ENCODE data around the gene NEGR1. TPM values are rescaled to one million over a fixed set of nuclear protein-coding genes. Genes with fewer than 3 reads are reported as not detected.
A peak's percentile ranks its signal among the peaks of the same experiment; 100 is the strongest.

NEGR1 gene
- polyA plus RNA-seq, 12 donors = 16.5 to 31.1 (median 23.8) TPM; not detected in 1

DNA sequence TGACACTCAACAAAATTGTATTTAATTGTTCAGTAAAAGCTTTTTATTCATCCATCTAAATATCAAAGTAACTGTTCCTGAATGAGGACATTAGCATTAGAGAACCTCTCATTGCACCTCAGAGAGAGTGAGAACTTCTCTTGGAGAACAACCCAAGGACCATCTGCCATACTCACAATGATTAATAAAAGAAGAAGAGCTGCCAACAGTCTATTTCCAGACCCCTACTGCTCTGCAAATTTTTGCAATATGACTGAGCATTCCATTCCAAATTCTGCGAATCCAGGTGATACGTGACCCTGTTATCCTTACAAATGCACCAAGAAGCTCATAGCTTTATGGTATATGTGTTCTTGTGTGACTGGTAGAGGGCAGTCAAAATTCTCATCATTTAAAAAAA lies 422.5 kb downstream of the NEGR1 start:
- DNase-seq = no peak

DNA sequence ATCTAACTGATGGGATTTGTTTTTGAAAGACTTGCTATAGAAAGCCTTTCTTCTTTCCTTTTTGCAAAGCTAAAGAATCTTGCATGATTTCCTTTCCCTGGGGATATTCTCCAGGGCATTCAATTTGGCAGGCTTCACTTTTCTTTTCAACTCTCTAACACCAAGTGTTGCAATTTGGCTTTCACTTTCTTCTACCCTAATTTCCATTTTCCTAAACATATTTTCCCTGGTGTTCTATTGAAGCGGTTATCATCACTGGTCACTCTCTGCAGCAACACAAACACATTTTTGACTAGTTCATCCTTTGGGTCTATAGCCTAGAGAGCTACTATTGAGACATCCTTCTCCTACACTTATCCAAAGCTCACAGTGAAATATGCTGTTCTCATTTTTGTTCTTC lies 424.5 kb downstream of the NEGR1 start:
- no peak for DNase-seq

DNA sequence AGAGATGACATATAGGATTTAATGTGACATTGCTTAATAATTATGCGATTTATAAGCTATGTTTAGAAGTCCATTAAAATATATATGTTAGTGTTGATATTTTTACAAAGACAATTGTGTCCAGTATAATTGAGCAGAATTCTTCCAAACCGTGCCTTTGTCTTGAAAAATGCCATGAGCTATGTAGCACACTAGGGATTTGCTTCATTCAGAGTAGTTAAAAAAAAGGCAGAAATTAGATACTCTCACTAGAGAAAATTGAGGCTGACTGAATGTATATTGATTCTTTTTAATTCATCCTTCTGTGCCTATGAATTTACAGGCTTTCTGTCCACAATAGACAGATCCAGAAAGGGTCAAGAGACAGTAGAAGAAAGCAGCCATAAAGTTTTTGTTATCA lies 429.0 kb downstream of the NEGR1 start:
- no peak for DNase-seq

DNA sequence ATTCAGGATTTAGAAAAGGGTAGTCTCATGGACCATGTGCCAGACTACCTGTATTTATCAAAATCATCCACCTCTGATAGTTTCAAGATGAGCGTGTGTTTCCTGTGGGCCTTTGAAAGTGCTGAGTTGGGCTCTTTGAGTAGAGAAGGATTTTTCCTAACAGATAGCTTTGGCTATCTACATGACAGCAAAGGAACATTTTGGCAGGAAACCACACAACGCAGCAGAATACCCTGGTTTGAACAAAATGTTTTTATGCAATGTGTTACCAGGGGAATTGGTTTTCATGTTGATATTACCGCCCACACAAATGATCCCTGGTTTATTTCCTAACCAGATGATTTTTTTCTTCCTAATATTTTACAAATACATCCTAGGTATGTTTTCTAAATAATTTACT lies 431.4 kb downstream of the NEGR1 start:
- DNase-seq = no peak

DNA sequence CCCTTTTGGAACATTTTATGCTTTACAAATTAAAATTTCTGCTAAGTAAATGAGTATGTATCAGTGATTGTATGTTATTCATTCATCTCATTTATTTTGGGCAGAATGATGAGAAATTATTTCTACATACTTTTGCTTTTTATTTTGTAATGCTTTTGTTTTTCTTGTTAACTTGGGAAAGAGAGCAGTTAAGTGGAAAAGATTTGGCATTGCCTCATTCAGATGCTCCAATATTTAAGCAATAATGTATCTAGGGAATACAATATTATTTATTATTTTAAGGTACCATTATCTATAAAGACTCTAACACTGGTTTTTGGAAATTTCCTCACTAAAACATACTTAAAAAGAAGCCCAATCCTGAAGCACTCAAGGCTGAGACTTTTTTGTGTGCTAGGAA lies 431.8 kb downstream of the NEGR1 start:
- no peak for DNase-seq

GRCh38 chr1:71843012-71843411 lies 439.3 kb downstream of the NEGR1 start:
- no peak for DNase-seq

GRCh38 chr1:71839876-71840275 lies 442.5 kb downstream of the NEGR1 start:
- DNase-seq = no peak

- no peak for DNase-seq
These were observed 445.4 kb downstream of the NEGR1 start for GRCh38 chr1:71836904-71837303.

DNA sequence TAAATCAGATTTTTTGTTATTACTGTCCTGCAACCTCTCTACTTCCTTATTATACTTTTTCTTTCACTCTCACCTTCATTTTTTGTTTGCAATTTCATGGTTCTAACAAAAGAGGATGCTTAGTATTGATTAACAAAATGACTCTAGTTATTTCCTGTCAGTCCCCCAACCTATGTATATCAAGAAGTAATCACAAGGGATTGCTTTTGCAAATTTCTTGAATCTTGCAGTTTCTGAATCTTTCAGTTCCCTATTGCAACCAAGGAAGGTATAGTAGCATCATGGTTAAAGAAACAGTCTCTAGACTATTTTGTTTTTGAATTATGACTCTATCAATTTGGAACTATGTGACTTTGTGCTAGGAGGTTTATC lies 446.9 kb downstream of the NEGR1 start:
- DNase-seq = no peak

- peak; percentile 22 for DNase-seq
These were observed 447.5 kb downstream of the NEGR1 start for GRCh38 chr1:71834601-71835441.

DNA sequence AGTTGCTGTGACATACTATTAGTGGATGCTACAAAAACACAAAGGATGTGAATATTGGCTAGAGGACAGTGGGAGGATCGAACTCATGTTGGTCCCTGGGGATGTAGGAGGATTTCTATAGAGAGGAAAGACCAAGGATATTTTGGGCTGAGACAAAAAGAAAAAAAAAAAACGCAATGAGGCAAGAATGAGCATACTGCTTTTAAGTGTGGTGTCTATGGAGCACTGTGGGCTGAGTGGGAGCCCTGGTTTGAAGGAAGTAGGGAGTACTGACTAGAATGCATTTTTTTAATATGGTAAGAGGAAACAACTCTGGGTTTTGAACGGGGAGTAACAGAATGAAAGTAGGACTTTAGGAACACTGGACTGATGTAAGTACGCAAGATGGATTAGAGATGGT lies 450.7 kb downstream of the NEGR1 start:
- no peak for DNase-seq

DNA sequence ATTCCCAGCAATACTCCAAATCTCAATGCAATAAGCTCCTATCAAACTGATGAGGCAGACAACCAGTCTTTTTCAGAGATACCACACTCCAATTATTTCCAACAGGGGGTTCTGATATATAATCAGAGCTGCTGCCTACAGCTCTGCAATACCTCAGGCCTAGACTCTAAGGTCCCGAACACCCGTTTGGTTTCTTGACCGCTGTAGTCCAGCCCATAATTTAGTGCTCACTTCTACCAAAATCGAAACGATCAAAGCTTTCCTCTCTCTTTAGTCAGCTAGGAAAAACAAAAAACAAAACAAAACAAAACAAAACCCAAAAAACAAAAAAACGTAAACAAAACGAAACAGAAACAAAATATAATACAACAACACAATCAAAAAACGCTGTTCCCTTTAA lies 453.0 kb downstream of the NEGR1 start:
- no peak for DNase-seq

DNA sequence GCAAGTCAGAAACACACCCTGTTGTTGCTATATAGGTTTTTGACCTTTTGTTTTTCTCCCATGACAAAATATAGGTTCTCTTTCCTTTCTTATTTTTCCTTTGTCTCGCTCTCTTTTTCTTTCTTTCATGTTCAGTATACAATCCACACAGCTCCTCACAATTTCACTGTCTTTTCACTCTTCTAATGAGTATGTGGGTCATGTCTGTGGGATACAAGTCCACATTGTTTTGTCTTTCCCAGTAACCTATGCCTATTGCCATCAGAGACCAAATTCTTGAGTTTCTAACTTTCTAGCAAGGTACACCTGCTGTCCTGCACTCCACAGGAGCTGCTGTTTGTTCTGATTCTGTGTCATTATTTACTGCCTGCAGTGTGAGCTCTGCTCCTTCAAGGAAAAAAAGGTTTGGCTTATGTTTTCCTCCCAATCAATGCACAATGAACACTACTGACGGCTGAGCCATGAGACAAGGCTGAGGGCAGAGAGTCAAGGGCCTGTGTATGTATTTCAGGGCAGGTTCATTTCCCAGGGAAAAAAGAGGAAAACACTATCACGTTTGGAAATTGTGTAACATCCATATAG lies 453.8 kb downstream of the NEGR1 start:
- no peak for DNase-seq

DNA sequence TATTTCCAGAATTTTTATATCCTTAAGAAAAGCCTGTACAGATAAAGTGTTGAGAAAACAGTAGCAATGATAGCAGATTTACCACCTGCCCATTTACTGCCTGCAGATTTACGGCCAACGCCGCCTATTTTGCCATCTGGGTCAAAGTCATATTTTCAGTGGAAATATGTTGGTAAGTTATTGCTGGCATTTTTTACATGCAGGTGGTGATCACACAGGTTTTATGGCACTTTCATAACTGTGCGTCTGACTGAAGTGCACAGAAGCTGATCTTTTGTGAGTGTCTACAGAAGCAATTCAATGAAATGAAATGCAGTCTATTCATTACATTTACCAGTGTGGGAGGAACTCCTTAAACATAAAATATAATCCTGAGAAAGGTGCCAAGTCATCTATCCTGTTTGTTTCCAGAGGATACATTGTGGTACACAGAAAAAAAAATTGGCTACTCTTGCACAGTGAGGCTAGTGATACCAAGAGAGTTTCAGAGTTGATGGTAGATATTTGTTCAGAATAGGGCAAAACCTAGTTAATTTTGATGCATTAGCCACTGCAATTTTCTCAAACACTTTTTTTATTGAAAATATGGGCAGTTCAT lies 458.5 kb downstream of the NEGR1 start:
- no peak for DNase-seq

- DNase-seq = no peak
These were observed 465.3 kb downstream of the NEGR1 start for GRCh38 chr1:71817028-71817427.

DNA sequence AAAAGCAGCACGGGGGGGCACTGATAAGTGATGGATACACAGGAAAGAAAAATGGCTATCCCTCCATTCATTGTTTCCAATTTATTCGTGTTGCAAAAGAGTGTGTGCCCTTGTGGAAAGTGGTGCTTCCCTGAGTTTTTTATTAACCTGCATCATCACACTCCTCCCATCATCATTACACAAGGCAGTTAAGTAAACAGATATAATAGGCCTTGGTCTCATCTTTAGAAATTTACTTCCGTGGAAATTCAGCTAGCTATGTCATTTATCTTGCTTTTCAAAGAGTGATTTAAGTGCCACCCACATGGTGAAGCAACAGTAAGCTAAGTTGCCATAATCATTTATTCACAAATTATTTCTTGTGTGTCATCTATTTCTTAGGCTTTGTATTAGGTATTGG lies 473.3 kb downstream of the NEGR1 start:
- DNase-seq = no peak

DNA sequence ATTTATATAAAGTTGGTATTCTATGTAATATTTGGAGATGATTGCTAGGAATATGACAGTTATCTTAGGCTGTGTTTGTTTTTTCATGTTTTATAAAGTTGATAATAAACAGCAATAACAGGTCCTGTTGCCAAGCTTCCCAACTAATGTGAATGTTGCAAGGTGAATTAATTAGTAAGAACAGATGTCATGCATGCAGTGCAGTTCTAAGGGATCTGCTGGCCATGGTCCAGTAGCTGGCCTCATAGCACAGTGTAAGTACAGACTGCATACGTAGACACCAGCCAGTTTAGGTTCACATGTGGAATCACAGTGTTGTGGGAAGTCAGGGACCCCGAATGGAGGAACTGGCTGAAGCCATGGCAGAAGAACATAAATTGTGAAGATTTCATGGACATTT lies 478.2 kb downstream of the NEGR1 start:
- DNase-seq = no peak

DNA sequence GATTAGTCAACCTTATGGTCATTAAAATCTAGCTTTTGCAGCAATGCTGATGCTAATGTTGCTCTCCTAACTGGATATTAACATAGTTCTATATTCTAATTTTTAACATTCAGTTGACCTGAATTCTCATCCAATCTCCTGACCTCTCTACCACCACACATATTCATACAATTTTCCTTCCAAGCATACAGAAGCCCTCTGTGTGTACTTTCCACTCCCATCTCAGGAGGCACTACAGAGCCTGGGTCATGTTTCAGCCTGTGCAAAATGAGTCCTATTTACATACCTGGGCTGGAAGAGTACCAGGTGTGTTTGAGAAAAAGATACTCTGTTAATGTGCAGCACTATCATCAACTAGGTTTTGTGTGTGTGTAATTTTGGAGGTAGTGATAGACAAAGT lies 486.3 kb downstream of the NEGR1 start:
- no peak for DNase-seq

DNA sequence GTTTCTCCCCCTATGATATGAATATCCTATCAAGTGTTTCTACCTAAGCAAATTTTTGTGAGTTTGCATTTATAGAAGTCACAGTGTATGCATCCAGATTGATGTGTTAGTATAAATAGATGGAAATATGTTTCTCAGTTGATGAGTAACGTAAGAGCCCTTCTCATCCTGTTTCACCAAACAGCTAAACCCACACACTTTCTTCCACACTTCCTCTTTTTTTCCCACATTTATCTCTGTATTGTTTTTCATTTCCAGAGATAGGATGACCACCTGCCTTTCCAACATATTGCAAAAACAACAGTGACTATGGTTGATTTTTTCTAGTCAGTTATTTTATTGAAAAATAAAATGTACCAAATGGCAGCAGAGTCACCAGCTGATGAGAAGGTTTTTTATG lies 490.1 kb downstream of the NEGR1 start:
- DNase-seq = no peak

DNA sequence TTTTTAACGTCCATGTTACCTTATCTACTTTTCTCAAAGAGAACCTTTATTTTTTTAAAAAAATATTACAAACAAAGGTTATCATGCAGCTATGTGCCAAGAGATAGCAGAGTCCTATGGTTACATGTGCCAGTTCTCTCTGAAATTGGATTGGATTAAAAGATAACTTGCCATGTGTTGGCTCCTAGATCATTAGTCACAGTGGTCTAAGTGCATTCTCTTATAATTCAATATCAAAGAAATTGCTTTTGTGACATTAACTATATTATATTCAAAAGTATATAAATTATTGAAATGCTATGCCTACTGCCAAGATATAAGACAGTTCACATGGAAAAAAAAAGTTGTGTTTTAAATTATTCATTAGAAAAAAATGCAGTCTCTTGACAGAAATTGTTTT lies 494.2 kb downstream of the NEGR1 start:
- DNase-seq = no peak

DNA sequence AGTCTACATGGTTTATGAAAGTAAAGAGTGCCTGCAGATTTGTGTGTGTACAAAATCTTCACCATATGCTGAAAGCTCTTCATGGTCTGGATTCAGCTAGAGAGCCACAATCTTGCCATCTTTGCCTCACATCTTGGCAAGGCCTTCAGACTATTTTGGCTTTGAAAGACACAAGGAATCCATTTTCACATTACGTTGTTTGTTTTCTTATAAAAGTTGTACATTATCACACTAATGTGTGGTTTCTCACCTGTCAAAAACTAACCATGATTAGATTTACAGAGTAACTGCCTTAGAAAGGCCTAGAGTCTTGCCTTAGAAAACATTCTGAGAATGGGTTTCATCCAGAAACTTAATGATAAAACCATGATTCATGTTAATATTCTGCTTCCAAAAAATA lies 494.6 kb downstream of the NEGR1 start:
- no peak for DNase-seq

GRCh38 chr1:71786218-71786617 lies 496.1 kb downstream of the NEGR1 start:
- DNase-seq = no peak

- DNase-seq = peak; percentile 71
These were observed 496.9 kb downstream of the NEGR1 start for GRCh38 chr1:71785450-71785849.
